GM18526 (cell line): ENCODE results near the gene ARSD.
A peak's percentile ranks its signal among the peaks of the same experiment; 100 is the strongest.

Source experiments
- POLR2A ChIP-seq: IDR thresholded peaks from 3 replicates; pipeline ENCODE4 v1.6.1; 2011; ENCODE audit not compliant: insufficient read length; ENCODE audit errors: extremely low read depth

Gene ARSD, protein sequence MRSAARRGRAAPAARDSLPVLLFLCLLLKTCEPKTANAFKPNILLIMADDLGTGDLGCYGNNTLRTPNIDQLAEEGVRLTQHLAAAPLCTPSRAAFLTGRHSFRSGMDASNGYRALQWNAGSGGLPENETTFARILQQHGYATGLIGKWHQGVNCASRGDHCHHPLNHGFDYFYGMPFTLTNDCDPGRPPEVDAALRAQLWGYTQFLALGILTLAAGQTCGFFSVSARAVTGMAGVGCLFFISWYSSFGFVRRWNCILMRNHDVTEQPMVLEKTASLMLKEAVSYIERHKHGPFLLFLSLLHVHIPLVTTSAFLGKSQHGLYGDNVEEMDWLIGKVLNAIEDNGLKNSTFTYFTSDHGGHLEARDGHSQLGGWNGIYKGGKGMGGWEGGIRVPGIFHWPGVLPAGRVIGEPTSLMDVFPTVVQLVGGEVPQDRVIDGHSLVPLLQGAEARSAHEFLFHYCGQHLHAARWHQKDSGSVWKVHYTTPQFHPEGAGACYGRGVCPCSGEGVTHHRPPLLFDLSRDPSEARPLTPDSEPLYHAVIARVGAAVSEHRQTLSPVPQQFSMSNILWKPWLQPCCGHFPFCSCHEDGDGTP

DNA sequence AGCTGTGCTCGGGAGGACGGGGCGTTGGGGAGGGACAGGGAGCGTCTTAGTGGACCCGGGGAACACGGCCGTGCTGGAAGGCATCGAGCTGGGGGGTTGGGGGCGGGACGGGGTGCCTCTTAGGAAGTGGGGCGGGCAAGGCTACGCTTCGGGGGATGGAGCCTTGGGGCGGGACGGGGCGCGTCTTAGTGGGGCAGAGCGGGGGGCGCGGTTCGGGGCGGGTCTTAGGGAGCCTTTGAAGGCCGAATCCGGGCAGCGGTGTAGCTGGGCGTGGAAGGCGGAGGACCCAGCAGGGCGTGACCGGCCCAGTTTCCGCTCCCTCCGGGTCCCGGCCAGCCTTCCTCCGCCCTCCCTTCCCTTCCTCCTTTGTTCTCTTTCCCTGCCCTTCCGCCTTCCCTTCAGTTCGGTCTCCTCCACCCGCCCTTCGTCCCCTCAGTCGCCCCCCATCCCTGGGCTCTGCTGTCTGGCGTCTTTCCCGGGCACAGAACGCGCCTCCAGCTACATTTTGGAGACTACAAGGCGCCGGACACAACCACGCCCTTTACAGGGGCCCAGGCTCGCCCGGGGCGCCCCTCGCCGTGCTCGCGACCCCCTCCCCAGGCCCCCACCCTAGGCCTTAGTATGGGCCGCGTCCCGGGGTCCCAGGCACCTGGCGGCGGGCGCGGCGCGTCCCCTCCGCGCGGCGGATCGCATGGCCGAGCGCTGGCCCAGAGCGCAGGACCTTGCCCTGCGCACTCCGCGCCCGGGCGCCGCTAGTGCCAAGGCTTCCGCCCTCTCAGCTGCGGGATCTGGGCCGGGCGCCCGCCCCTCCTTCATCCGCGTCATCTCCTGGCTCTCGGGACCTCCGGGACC lies at the start of gene ARSD:
TSS of gene ARSD (minus strand) at position 757 of the 852 bp plus-strand sequence. CDS start at position 693, 64 bp downstream.
- TF ChIP-seq POLR2A = peak; percentile 48

DNA sequence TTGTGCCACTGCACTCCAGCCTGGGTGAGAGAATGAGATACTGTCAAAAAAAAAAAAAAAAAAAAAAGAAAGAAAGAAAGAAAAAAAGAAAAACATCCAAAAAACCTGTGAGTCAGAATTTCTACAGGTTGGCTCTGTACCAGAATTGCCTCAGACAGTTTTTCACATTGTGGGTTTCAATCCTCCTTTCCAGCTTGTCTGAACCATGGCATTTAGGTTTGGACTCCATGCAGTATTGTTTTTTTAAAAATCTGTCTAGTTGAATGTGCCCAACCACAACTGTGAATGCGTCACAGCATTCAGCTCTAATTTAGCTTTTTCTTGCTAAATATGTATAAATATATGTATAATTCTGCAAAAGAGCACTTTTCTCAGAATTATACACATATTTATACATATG lies 45.8 kb upstream of the ARSD start:
- TF ChIP-seq POLR2A = no peak

DNA sequence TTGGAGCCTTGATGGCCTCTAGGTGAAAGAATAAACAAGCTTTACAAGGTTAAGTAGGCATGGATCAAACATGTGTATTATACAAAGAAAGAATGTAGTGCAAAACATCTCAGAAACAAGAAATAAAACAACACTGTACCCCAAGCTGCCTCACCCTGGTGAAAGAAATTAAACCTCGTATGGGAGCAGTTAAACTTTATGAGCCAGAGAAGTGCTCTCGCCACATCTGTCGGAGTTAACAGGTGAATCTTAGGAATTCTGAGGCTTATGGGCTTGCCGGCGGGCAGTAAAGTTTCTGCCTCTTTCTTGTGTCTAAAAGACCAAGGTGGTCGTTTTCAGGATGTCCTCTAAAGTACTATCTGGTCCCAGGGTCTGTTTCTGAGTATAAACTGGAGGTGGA lies 43.3 kb upstream of the ARSD start:
- no peak for TF ChIP-seq POLR2A

- TF ChIP-seq POLR2A = no peak
Measured at GRCh38 chrX:2969021-2969420, 39.9 kb upstream of the ARSD start.

- TF ChIP-seq POLR2A = no peak
Measured at GRCh38 chrX:2967998-2968909, 39.1 kb upstream of the ARSD start.

GRCh38 chrX:2967584-2967983 lies 38.4 kb upstream of the ARSD start:
- no peak for TF ChIP-seq POLR2A

DNA sequence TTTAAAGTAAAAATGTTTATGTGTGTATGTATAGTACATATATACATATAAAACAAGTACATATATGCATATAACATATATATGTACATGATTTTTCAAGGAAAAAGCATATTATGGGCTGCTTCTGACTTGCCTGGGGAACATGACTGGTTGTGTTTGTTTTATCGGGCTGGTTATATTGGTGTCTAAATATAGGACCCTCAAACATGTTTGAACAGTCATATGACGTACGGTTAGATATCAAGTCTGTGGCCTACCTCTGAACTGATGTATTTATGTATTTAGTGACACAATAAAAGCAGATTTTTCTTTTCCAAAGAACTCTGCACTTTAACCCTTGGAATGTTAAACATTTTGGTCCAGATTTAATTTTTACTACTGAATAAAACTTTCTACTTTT lies 37.9 kb upstream of the ARSD start:
- TF ChIP-seq POLR2A = no peak

DNA sequence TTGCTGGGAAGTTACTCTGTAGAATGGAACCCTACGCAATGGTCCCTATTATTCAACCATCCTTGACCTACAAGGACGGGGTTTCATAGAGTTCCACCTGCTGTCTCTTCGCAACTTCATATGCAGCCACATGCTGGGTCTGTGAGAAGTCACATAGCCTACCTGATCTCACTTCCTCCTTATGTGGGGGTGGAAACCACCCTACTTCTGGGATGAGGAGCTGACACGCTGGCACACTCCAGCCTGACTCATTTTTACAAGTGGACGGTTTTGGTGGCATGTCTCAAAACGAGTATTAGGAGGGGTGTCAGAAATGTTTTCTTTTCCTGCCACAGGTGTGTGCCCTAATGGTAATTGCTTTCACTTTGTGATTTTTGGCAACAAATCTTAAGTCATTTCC lies 36.8 kb upstream of the ARSD start:
- no peak for TF ChIP-seq POLR2A

- no peak for TF ChIP-seq POLR2A
Measured at GRCh38 chrX:2962381-2962780, 33.2 kb upstream of the ARSD start.

DNA sequence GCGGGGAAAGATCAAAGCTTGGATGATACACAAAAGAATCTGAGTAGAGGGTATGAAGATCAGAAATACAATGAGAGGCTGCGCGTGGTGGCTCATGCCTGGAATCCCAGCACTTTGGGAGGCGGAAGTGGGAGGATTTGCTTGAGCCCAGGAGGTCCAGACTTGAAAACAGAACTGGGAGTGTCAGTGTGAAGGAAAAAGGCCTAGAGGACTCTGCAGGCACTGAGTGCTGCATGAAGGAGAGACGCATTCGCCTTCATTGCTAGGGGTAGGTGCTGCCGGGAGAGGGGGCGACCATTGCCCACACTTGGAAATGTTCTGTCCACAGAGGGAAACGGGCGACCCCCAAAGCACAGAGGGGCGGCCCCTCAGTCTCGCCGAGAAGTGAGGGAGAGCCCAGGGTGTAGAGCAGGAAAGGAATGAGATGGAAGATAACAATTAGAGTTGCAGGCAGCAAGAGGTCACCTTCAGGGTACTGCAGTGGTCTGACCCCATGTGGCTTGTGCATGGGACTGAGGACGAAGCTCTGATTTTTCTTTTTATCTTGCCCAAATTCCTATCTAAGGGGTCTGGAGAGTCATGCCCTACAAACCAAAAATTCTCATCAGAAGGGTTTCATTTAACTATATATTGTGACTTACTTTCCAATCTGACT lies 31.8 kb upstream of the ARSD start:
- no peak for TF ChIP-seq POLR2A

DNA sequence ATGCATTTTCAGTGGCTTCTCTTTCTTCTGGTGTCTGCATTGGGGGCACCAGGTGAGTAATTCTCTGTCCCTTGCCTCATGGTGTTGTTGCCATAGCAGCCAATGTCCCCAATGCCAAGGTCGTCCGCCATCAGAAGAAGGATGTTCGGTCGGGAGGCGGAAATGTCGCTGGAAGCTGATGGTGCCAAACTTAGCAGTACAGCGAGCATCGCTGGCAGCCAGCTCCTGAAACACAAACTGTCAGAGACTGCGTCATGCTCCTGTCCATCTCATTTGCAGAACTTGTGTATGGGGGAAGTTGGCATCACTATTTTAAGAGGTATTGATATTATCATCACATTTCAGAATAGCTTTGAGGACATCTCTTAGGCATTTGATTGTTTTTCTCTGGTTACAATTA lies 29.1 kb upstream of the ARSD start:
- no peak for TF ChIP-seq POLR2A

GRCh38 chrX:2955838-2956237 lies 26.7 kb upstream of the ARSD start:
- no peak for TF ChIP-seq POLR2A

- no peak for TF ChIP-seq POLR2A
Measured at GRCh38 chrX:2955281-2955680, 26.1 kb upstream of the ARSD start.

- no peak for TF ChIP-seq POLR2A
Measured at GRCh38 chrX:2954541-2954940, 25.4 kb upstream of the ARSD start.
